GM18858 (cell line): Measurements from ENCODE around the gene SLC25A21.
"Not testable (repeated sequence)": the region's sequence is repeated elsewhere in the genome, so short reads cannot be mapped to it uniquely, and the experiment has no call there.

Source experiments
- ATAC-seq: cut with Tn5 transposase; IDR thresholded peaks from one replicate; pipeline ENCODE4 v1.9.1; 2021; ENCODE audit not compliant: unreplicated experiment

SLC25A21 gene

DNA sequence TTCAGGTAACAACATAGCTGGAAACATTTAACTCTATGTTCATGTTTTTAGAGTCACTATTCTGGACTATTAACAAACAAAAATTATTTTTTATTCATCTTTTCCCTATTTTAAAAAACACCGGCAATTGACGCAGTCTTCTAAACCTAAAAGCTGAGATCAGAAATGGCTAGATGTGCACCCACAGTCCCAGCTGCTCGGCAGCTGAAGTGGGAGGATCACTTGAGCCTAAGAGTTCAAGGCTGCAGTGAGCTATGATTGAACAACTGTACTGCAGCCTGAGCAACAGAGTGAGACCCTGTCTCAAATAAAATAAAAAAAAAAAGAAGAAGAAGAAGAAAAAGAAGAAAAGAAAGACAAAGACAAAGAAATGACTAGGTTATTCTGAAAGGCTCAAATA is 446.3 kb downstream of the SLC25A21 start:
- ATAC-seq, result no peak

GRCh38 chr14:36724162-36724561 is 448.2 kb downstream of the SLC25A21 start:
- no peak for ATAC-seq

DNA sequence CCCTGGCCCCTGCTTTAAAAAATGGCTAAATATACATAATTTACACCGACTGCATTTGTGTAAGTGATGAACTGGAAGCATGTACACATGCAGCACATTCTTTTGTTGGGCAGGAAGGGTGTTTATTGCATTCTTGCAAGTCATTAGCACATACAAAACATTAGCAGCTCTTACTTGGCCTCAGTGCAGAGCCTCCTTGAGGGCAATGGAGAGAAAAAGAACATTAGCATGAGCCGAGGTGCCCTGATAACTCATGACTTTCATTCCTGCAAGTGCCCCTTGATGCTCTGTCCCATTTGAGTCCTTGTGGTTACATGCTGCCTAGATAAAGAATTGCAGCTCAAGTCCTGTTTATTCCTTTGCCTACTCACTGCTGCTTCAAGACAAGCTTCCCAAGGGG is 448.9 kb downstream of the SLC25A21 start:
- ATAC-seq, result no peak

- no peak for ATAC-seq
Observed at GRCh38 chr14:36721877-36722276, 450.5 kb downstream of the SLC25A21 start.

GRCh38 chr14:36720657-36721056 is 451.7 kb downstream of the SLC25A21 start:
- no peak for ATAC-seq

DNA sequence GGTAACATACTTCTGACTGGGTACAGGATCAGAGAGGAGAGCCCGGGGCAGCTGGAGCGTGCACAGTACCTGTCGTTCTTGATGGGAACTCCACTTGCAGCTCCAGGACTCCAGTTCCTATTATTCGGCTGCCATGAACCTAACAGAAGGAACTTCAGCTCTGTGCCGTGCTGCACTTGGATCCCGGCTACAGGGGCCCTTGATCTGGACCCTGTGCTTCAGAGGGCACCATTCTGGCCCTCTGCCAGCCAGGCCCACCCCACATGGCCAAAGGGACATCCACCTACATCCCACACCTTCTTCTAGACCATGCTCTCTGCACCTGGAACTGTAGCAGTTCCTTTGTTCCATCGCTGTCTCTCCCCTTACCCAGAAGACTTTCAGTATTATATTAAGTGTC is 452.6 kb downstream of the SLC25A21 start:
- no peak for ATAC-seq

- ATAC-seq, result no peak
Observed at GRCh38 chr14:36718216-36718615, 454.2 kb downstream of the SLC25A21 start.

- no peak for ATAC-seq
Observed at GRCh38 chr14:36717363-36717762, 455.0 kb downstream of the SLC25A21 start.

DNA sequence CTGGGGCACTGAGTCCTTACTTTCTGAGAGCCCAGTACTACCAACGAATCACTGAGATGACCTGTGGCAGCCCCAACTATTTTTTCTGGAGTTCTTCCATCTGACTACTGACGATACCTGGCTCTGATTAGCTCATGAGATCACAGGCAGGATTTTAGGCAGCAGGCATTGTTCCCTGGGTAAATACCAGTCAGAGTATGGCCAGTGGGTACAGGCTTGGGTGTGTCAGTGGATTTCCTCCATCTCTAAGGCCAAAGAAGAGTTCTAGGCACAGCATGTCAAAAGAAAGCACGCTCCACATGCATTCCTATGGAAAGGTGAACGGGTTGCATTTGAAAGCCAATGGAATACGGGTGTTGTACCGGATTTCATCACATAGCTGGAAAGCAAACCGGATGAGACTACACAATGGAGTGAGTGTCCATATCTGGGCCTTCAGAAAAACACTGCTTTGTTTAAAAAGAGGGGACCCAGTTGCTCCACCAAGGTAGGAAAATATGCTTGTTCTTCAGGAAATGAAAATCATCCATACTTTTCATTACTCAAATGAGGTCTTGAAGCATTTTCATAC is 455.7 kb downstream of the SLC25A21 start:
- no peak for ATAC-seq

GRCh38 chr14:36713960-36714703 is 458.3 kb downstream of the SLC25A21 start:
- ATAC-seq, result no peak

- no peak for ATAC-seq
Observed at GRCh38 chr14:36707570-36707969, 464.8 kb downstream of the SLC25A21 start.

DNA sequence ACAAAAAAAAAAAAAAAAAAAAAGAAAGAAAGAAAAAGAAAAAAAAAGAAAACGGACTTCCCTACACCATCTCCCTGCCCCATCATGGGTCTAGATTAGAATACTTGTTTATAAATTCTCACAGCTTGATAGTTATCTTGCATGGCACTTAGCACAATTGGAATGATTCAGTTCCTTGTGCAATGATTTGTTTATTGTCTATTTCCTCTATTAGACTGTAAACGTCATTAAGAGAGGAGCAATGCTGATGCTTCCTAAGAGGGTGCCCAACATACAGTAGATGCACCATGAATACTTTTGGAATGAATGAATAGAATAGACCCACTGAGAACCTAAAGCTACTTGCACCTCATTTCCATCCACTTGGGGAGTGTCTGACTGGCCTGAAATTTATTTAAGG is 469.9 kb downstream of the SLC25A21 start:
- no peak for ATAC-seq

DNA sequence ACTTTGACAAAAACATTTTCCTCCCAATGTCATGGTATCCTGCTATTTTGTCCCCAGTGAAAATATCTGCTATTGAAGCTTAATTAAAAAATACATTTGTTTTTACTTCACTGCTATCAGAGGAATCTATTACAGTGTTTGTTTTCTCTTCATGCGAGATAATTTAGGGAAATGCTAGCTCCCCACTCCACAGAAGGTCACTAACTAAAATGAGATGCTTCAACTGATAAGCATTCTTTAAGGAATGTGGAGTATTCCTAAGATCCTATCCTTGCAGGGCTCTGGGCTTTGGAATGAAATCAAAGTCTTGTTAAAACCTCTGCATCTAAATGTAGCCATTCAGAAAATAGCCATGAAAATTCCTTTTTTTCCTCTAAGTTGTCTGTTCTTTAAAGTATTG is 471.3 kb downstream of the SLC25A21 start:
- ATAC-seq, result no peak

- ATAC-seq, result no peak
Observed at GRCh38 chr14:36700651-36701050, 471.8 kb downstream of the SLC25A21 start.

GRCh38 chr14:36699420-36699819 is 473.0 kb downstream of the SLC25A21 start:
- not testable (repeated sequence) for ATAC-seq

- ATAC-seq, result no peak
Observed at GRCh38 chr14:36690311-36691040, 481.9 kb downstream of the SLC25A21 start.

DNA sequence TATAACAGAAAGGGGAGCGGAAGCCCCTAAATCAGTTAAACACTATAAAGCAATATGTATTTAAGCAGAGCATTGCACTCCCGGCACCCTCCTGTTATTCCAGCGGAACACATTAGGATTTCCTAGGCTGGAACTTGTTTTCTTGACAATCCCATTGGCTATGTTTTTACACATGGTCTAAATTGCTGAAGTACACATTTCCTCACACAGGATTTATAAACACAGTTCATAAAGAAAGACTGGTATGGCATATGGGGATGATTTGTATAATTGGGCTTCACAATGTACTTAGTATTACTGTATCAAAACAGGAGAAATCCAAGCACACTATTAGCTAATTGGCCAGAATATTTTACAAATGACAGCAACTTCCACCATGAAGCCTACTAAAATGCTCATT is 487.5 kb downstream of the SLC25A21 start:
- no peak for ATAC-seq

DNA sequence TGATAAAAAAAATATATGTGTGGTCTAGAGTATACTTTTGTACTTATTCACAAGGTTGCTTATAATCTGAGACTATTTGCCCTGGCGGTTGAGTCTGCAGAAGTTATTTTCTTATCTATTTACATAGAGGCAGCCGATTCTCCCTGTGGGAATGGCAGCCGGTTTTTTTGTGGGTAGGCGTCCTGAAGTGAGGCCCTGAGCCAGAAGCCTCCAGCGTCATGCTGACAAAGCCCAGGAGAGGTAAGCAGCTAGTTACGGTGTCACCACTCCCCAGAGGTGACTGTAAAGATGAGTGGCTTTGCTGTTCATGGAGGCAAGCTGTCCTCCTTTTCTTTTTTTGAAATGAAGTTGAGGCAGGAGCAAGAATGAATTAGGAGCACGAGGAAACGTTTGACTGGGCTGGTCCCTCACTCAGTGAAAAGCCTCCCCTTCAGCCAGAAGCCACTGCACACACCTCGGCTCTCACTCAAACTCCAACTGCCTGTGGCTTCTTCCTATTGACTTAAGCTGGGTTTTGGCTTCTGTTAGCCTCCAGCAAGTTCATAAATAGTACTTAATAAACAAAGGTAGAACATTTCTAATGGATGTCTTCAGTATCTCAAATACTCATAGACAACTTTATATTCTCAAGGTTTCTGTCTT is 489.2 kb downstream of the SLC25A21 start:
- ATAC-seq, result no peak

DNA sequence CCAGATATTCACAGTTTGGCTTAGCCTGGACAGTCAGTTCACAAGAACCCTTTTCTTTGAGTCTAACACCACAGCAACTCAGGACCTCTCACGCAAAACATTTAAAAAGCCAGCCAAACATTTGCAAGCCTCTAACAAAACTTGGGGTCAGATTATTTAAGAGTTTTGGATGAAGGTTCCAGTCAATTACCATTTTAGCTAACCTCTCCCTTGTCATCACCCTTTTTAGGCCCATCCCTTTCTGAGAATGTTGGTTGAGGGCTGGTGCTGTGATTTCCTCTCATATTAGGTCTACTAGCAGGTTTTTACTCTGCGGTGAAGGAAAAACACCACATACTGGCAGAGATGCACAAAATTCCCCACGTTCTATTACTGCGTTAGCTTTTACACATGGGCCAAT is 490.1 kb downstream of the SLC25A21 start:
- no peak for ATAC-seq

GRCh38 chr14:36676236-36676635 is 496.2 kb downstream of the SLC25A21 start:
- no peak for ATAC-seq

GRCh38 chr14:36675581-36675980 is 496.8 kb downstream of the SLC25A21 start:
- no peak for ATAC-seq

DNA sequence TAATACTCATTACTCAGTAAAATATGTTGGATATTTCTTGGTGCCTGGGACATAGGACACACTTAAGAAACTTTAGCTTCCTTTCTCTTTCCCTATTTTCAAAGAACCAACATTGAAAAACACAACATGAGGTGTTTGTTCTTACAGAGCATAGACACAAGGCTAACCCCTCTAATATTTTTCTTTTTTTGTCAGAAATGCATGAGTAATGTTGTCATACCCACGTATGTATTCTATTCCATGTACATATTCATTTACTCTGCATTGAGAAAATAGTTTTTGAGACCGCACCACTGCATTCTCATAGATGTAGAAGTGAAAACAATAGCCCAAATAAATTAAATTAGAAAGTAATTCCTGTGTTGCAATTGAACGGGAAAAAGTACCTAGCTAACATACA is 497.7 kb downstream of the SLC25A21 start:
- ATAC-seq, result no peak
